Right lobe of liver (tissue), 6 donors: ENCODE data around the gene MFAP3. TPM values are rescaled to one million over a fixed set of nuclear protein-coding genes. Genes with fewer than 3 reads are reported as not detected.

Experiments
- ATAC-seq, 4 donors: fragments of 200-7000 bp; cut with Tn5 transposase; one replicate each; pipeline ENCODE4 v1.9.1; 2020; ENCODE audit warnings: mild to moderate bottlenecking in 4 of 4, moderate library complexity in 4 of 4
- DNase-seq, 3 donors: peaks; one replicate each; pipeline ENCODE4 v3.0.0-alpha.2; 2020
- H3K27ac ChIP-seq, 3 donors: fragments of 200-600 bp; one replicate each; pipeline ENCODE4 v1.8.0; 2022
- H3K27me3 ChIP-seq, 2 donors: fragments of 200-600 bp; one replicate each; pipeline ENCODE4 v1.8.0; 2022
- H3K36me3 ChIP-seq, 4 donors: fragments of 200-600 bp; sonication (generic) in 1 of 4; one replicate each; pipeline versions ENCODE4 v1.5.1 to v1.8.0; 2017 to 2022; ENCODE audit warnings: control low read depth in 1 of 4
- H3K4me1 ChIP-seq, 4 donors: fragments of 200-600 bp; sonication (generic) in 1 of 4; one replicate each; pipeline versions ENCODE4 v1.5.1 to v1.8.0; 2017 to 2022; ENCODE audit warnings: control low read depth in 1 of 4
- H3K4me3 ChIP-seq, 3 donors: fragments of 200-600 bp; one replicate each; pipeline ENCODE4 v1.8.0; 2022
- H3K9me3 ChIP-seq, 4 donors: fragments of 200-600 bp; sonication (generic) in 1 of 4; one replicate each; pipeline versions ENCODE4 v1.5.1 to v1.8.0; 2017 to 2022; ENCODE audit warnings: control low read depth in 1 of 4
- CTCF ChIP-seq, 4 donors: fragments of 200-600 bp in 3 of 4; fragments of 450-650 bp in 1 of 4; IDR thresholded peaks; one replicate each; pipeline versions ENCODE4 v1.5.1 to v1.8.0; 2016 to 2022; ENCODE audit warnings: antibody characterized with exemption in 4 of 4, mild to moderate bottlenecking in 2 of 4
- POLR2A ChIP-seq: fragments of 450-650 bp; IDR thresholded peaks from one replicate; pipeline ENCODE4 v1.6.1; 2017; ENCODE audit warnings: antibody characterized with exemption, mild to moderate bottlenecking
- WGBS: methylation state at CpG from one replicate; pipeline ENCODE4 v1.1.6; 2018; ENCODE audit warnings: low coverage, low lambda C conversion rate; ENCODE audit not compliant: insufficient coverage; ENCODE audit errors: missing lambda C conversion rate; 5-methylcytosine and 5-hydroxymethylcytosine counted together
- intact Hi-C, 2 donors: fragments of 100-400 bp; cut with DNase I; formaldehyde crosslinking; loops; one replicate each; pipeline versions ENCODE4 v1.11.2 to v1.14.1; 2022
- total RNA-seq, 6 experiments: library from RNA; depleted of rRNA in 2 of 6; stranded (reverse); fragments of >200 nt in 2 of 6; fragmentation: NEBNext Ultra II Directional in 3 of 6; extraction: Animal tissue kit (Norgen Biotek cat#: 25700) in 3 of 6; gene quantifications; one replicate each; pipeline versions ENCODE4 v1.1.0 to v1.2.4, GENCODE V29; 2016 to 2023
- donor health status: DM: no; HTN: yes; CAD: no.
- donor health status: DM: no; HTN: no; CAD: no.
- donor health status: DM: no; HTN: no; CAD: no.
- donor health status: DM: no; HTN: yes; CAD: no.
- donor health status: DM: no; HTN: yes; CAD: no.

The MFAP3 gene
- total RNA-seq, 6 experiments from 2014 or later = 14.8 to 29.8 (median 16.1) TPM

- ATAC-seq (no peak), DNase-seq (no peak)
- TF ChIP-seq CTCF (IDR thresholded peaks at IDR 0.05) (no peak), POLR2A (no peak)
- no peak overlapping the region for H3K27ac ChIP-seq
- no peaks in the 10 kb centered on the region for H3K27me3 ChIP-seq
- intact Hi-C loops = no loop called here
- H3K9me3 ChIP-seq = no peaks in the 10 kb centered on the region
- H3K4me3 ChIP-seq = no peak overlapping the region
- WGBS = 69% methylated on average over 5 of the region's 7 CpGs
- H3K36me3 ChIP-seq = no peaks in the 10 kb centered on the region
- H3K4me1 ChIP-seq = no peaks in the 10 kb centered on the region
Measured at GRCh38 chr5:154095904-154096303, 57.1 kb downstream of the MFAP3 start.

GRCh38 chr5:154097031-154097430 is 58.3 kb downstream of the MFAP3 start:
- intact Hi-C loops = no loop called here
- Histone ChIP-seq H3K9me3 (no peaks in the 10 kb centered on the region), H3K27ac (no peak overlapping the region), H3K4me3 (no peak overlapping the region), H3K27me3 (no peaks in the 10 kb centered on the region), H3K36me3 (no peaks in the 10 kb centered on the region), H3K4me1 (no peaks in the 10 kb centered on the region)
- TF ChIP-seq POLR2A (no peak), CTCF (IDR thresholded peaks at IDR 0.05) (no peak)
- ATAC-seq (no peak), DNase-seq (no peak)
- WGBS = 61% methylated on average over 2 of the region's 2 CpGs

- Histone ChIP-seq H3K27ac (no peak overlapping the region), H3K9me3 (no peaks in the 10 kb centered on the region), H3K4me1 (no peaks in the 10 kb centered on the region), H3K27me3 (no peaks in the 10 kb centered on the region), H3K4me3 (no peak overlapping the region), H3K36me3 (no peaks in the 10 kb centered on the region)
- DNase-seq = no peak
- ATAC-seq = no peak
- 69% methylated on average over 2 of the region's 2 CpGs for WGBS
- TF ChIP-seq CTCF (IDR thresholded peaks at IDR 0.05) (no peak), POLR2A (no peak)
- intact Hi-C loops = no loop called here
Measured at GRCh38 chr5:154098465-154098864, 59.7 kb downstream of the MFAP3 start.

GRCh38 chr5:154101184-154101583 is 62.4 kb downstream of the MFAP3 start:
- no peak for DNase-seq
- no peaks in the 10 kb centered on the region for H3K27me3 ChIP-seq
- H3K27ac ChIP-seq = no peak overlapping the region
- no peak for ATAC-seq
- intact Hi-C loops = no loop called here
- no peak for TF ChIP-seq POLR2A
- TF ChIP-seq CTCF (IDR thresholded peaks at IDR 0.05) = no peak
- H3K36me3 ChIP-seq = no peaks in the 10 kb centered on the region
- no peak overlapping the region for H3K4me3 ChIP-seq
- WGBS = 75% methylated on average over 1 of the region's 1 CpG
- H3K9me3 ChIP-seq = no peaks in the 10 kb centered on the region
- no peaks in the 10 kb centered on the region for H3K4me1 ChIP-seq

- intact Hi-C loops = no loop called here
- no peak for ATAC-seq
- no peaks in the 10 kb centered on the region for H3K4me1 ChIP-seq
- H3K4me3 ChIP-seq = no peak overlapping the region
- H3K27me3 ChIP-seq = no peaks in the 10 kb centered on the region
- DNase-seq = no peak
- H3K27ac ChIP-seq = no peak overlapping the region
- H3K36me3 ChIP-seq = no peaks in the 10 kb centered on the region
- WGBS = no CpG with 5 or more reads among the region's 4 CpGs
- no peak for TF ChIP-seq CTCF (IDR thresholded peaks at IDR 0.05)
- no peak for TF ChIP-seq POLR2A
- no peaks in the 10 kb centered on the region for H3K9me3 ChIP-seq
Measured at GRCh38 chr5:154103233-154103632, 64.5 kb downstream of the MFAP3 start.
